OCI-M2 (cell line): ENCODE measurements around the gene KIRREL3.

ENCODE experiments used
- DNase-seq: peaks from one replicate; lab custom pipeline; 2025; ENCODE audit not compliant: unreplicated experiment; lab: John Stamatoyannopoulos, UW

Gene KIRREL3

GRCh38 chr11:127000291-127000968 is at the start of gene KIRREL3:
Gene KIRREL3, minus strand, starts transcription at chr11:127000770.
- no peak for DNase-seq

GRCh38 chr11:127050186-127050585 is 49.6 kb upstream of the KIRREL3 start:
- DNase-seq: no peak

- DNase-seq: no peak
Observed at GRCh38 chr11:127049486-127049885, 48.9 kb upstream of the KIRREL3 start.

GRCh38 chr11:127044535-127044934 is 44.0 kb upstream of the KIRREL3 start:
- DNase-seq: no peak

- no peak for DNase-seq
Observed at GRCh38 chr11:127042445-127042844, 41.9 kb upstream of the KIRREL3 start.

- DNase-seq: no peak
Observed at GRCh38 chr11:127039591-127039990, 39.0 kb upstream of the KIRREL3 start.

- no peak for DNase-seq
Observed at GRCh38 chr11:127037596-127037995, 37.0 kb upstream of the KIRREL3 start.

GRCh38 chr11:127037001-127037400 is 36.4 kb upstream of the KIRREL3 start:
- no peak for DNase-seq

GRCh38 chr11:127035824-127036223 is 35.3 kb upstream of the KIRREL3 start:
- DNase-seq: no peak

- DNase-seq: no peak
Observed at GRCh38 chr11:127034973-127035372, 34.4 kb upstream of the KIRREL3 start.

GRCh38 chr11:127028648-127029047 is 28.1 kb upstream of the KIRREL3 start:
- no peak for DNase-seq

- DNase-seq: no peak
Observed at GRCh38 chr11:127027789-127028188, 27.2 kb upstream of the KIRREL3 start.

- DNase-seq: no peak
Observed at GRCh38 chr11:127027000-127027399, 26.4 kb upstream of the KIRREL3 start.

GRCh38 chr11:127023991-127024390 is 23.4 kb upstream of the KIRREL3 start:
- DNase-seq: no peak

- no peak for DNase-seq
Observed at GRCh38 chr11:127018683-127019279, 18.2 kb upstream of the KIRREL3 start.

- DNase-seq: no peak
Observed at GRCh38 chr11:127017482-127017881, 16.9 kb upstream of the KIRREL3 start.

- DNase-seq: no peak
Observed at GRCh38 chr11:127013550-127013949, 13.0 kb upstream of the KIRREL3 start.

- no peak for DNase-seq
Observed at GRCh38 chr11:127006311-127006710, 5.7 kb upstream of the KIRREL3 start.

- DNase-seq: no peak
Observed at GRCh38 chr11:127003260-127003981, 2.9 kb upstream of the KIRREL3 start.

GRCh38 chr11:127002669-127003259 is 2.2 kb upstream of the KIRREL3 start:
- DNase-seq: no peak

GRCh38 chr11:127000981-127001380 is 411 bp upstream of the KIRREL3 start:
- DNase-seq: no peak

GRCh38 chr11:126999366-126999765 is 1.2 kb downstream of the KIRREL3 start:
- DNase-seq: no peak
